Activated naive CD4-positive, alpha-beta T cell treated with Interleukin-2 at 50 U/mL for 16 hours (primary cell): ENCODE data around the gene S100A7.
A peak's percentile ranks its signal among the peaks of the same experiment; 100 is the strongest.

Experiments used
- DNase-seq: peaks from one replicate; pipeline ENCODE4 v3.0.0-alpha.2; 2020

Gene S100A7

DNA sequence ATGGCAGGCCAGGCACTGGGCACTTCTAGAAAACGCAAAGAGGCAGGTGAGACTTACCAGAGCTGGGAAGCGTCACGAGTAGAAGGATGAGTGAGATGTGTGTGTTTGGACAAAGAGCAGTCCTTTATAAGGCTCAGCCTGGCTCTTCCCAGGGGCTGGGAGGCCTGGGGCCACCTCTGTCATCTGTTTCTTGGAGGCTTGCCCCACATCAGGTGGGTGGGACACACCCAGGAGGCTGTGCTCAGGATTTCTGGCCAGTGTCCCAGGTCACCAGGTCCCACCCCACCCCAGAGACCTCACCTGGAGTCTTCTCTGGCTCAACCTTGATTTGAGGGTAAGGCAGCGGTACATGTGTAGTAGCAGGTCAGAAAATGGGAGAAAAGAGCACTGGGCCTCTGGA, at the start of gene S100A7:
Gene S100A7 (minus strand): TSS at position 101 of the 400 bp plus-strand sequence. CDS start 1,638 bp downstream, outside the sequence.
- no peak for DNase-seq

DNA sequence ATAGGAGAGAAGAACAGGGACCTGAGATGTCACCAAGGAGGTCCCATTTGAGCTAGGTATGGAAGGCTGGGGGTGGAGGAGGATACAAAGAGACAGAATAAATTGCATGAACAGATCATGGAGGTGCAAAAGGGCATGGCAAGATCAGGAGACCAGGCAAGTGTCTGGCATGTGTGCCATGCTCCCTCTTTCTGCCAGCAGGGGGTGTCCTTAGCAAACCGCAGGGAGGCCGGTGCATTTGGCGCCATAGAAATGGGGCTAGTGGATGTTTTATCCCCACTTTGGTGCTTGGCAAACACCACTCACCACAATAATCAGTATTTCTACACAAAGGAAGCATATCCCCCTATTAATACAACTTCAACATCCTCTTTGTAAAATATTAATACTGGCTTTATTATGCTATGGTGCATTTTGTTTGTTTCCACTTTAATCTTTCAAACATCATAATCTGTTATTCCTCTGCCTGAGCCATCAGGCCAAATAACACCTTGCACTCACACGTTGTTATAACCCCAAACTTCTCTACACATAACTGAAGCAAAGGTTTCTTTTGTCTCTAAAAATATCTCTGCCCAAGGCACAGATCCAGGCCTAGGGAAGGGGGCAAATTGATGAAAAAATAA, 49.4 kb upstream of the S100A7 start:
- DNase-seq: peak; percentile 70

DNA sequence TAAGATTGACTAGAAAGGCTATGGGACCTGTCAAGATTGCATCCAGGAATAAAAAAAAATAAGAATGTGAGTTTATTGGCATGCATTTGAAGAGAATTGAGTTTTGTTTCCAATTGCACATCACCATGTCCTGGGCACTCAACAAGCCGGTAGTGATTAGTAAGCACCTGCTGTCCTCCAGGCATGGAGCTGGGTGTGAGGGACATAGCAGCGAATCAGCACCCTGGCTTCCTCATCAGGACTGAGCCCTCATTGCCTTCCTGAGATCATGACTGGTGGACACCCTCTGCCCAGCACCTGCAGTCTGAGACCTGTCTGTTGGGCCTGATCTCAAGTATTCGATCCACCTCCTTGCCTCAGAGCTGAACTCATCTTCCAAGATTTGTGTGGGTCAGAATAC, 48.6 kb upstream of the S100A7 start:
- no peak for DNase-seq

DNA sequence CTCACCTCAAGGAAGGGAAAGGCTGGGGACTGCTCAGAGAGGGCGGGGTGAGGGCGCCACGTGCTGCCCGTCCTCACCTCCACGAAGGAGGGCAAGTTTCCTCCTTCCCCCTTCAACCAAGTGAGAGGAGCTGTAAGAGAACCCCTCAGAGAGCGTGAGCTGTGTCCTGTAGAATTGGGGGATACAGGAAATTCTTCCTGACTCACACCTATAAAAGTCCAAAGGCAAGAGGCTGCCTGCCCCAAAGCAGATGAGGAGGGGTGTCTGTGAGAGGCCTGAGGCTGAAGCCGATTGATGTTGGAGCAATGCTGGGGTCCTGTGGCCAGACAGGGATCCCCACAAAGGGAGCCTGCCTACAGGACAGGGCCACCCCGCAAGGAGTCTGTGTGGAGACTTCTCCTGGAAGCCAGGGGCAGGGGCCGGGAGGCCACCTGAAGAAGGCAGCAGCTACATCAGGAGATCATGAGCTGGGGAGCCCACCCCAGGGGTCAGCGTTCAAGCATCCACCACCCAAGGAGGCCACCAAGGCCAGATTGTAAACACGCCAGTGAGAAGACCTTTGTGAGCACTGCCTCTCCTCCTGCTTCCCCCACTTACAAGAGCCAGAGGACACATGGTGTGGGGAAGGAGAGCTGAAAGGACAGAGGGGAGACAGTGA, 47.6 kb upstream of the S100A7 start:
- DNase-seq: no peak

DNA sequence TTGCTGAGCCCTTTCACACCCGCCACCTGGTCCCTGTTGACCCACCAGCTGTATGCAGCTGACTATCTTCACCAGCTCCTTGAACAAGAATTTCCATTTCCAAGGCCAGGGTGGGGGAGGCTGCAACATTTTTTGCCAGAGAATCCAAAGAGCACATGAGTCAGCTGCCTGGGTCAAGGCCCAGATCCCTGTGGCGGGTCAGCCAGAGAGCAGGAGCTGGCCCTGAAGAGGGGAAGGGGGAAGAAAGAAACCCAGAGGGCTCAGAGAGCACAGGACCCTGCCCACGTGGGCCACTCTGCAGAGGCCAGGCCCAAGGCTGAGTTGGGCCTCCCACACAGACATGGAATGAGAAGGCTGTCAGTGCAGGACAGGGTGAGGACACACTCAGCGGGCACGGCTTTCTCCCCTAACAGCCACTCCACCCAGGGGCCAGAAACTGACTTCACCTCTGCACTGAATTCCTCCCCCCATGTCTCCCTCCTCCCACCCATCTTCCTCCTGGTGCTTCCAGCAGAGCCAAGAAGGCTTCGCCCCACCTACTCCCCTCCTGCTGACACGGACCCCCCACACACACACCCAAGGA, 46.5 kb upstream of the S100A7 start:
- no peak for DNase-seq

GRCh38 chr1:153506386-153506785, 45.9 kb upstream of the S100A7 start:
- no peak for DNase-seq

DNA sequence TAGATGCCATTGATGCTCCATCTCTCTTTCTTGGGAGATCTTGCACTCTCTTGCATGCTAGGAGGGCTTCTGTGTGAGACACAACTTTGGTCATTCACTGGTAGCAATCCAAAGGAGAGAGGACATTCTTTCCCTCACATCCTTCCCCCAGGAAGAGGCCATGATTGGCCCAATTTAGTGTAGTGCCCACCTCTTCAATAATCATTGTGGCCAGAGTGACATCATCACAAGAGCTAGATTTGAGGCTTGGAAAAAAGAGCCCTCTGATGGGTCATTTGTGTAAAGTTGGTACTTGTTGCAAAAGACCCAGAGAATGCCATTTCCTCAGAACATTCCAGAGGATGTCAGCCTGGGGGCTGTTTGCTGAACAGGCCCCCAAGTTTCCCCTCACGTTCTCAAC, 45.1 kb upstream of the S100A7 start:
- no peak for DNase-seq

DNA sequence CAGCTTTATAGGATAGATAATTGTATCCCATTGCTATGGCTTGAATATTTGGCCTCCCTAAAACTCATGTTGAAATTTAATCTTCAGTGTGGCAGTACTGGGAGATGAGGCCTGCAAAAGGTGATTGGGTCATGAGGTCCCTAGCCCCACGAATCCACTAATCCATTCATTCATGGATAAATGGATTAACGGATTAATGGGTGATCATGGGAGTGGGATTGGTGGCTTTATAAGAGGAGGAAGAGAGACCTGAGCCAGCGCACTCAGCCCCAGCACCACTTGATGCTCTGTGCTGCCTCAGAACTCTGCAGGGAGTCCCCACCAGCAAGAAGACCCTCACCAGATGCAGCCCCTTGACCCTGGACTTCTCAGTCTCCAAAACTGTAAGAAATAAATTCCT, 43.3 kb upstream of the S100A7 start:
- DNase-seq: no peak

DNA sequence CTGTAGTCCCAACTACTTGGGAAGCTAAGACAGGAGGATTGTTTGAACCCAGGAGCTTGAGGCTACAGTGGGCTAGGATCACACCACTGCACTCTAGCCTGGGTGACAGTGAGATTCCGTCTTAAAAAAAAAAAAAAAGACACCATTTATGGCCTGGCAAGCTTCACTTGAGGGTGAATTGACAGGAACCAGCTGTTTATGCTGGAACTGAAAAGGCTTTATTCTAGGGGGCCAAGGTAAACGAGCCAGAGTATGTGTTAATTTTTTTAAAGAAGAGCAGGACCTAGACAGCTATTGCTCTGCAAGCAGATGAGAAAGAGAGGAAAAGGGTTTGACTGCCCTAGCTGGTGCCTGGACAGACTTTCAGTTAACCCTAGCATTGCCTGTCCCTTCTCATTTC, 38.3 kb upstream of the S100A7 start:
- no peak for DNase-seq

DNA sequence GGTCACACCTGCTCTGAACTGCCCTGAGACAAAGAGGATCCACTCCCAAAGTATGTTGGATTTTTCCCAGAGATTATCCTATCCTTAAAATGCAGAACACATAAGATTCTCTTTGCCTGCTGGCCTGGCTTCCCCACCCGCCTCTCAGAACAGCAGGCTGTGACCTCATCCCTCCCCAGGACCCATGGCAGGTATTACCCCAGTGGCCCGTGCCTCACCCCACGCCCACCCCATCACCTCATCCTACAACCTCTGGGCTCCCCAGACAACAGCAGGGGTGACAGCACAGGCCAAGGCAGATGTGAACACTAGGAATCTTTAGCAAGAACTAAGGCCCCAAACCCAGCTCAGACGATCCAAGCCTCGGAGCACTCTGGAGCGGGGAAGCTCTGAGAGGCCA, 35.1 kb upstream of the S100A7 start:
- DNase-seq: no peak

GRCh38 chr1:153494976-153495535, 34.6 kb upstream of the S100A7 start:
- peak; percentile 76 for DNase-seq

DNA sequence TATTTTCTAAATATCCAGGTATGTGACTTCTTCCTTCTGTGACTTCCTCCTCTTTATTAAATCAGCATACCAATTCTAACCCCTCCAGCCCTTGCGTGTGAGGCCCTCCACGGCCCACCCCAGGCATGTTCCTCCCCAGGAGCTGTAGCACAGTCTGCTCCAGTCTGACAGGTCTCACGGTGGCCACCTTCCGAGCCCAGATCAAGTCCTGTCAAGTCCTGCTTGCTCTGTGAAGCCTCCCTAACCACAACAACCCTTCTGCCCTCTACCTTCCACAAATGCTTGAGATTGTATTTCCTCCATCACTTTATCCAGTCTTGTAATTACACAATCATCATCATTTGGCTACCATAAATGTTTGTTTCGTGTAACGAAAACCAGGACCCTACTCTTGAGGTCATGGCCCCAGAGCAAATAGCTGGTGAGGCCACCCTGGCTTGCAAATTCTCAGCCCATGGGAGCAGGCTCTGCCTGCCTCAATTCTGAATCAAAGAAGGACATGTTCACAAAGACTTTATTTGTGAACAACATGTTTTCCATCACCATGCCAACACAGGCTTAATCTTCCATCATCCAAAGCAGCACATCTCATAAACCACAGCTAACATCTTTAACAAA, 33.0 kb upstream of the S100A7 start:
- DNase-seq: no peak

DNA sequence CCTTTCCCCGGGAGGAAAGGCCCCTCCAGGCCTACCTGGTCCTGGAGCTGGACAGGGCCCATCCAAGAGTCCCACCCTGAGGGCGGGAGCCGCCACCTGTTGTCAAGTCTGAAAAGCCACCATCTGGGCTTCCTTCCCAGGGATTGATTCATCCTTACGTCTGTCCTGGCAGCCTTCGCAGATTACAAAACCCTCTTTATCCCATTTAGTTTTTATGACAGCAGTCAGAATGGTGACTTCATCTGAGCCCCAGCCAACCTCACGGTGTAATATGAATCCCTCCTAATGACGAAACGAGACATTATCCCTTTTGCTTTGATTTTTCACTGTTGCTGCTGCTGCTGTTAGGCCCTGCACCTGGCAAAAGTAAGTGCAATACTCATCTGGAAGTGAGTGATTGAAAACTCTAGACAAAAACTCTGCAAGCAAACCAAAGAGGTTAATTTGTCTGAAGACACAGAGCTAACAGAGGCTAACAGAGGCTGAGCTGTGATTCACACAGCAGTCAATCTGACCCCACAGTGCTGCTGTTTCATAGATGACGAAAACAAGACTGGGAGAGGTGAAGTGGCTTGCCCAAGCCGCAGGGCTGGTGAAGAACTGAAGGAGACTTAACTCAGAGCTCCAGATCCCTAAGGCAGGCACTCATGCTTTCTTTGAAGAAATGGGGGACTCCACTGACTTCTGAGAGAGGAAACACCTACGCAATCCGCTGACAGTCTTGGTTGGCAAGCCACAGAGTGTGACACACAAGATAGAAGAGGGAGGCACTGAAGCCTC, 30.0 kb upstream of the S100A7 start:
- DNase-seq: no peak

DNA sequence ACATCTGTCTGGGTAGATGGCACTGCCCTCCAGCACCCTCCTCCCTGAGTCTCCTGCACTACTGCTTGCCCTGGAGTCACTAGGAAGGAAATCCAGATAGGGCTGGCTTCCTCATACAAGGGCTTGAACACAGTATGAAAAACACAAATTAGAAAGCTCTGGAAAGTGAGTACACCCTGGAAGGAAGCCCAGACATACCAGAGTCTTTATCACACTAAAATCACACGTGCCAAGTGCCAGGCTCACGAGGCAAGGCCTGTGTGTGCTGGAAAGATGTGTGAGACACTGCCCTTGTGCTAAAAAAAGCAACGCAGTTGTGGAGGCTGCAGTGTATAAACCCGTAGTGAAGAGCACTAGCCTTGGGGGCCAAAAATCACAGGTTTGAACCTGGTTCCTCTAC, 28.3 kb upstream of the S100A7 start:
- no peak for DNase-seq

- no peak for DNase-seq
Observed at GRCh38 chr1:153487707-153488106, 27.3 kb upstream of the S100A7 start.

- DNase-seq: no peak
Observed at GRCh38 chr1:153485863-153486262, 25.4 kb upstream of the S100A7 start.

GRCh38 chr1:153483776-153484175, 23.3 kb upstream of the S100A7 start:
- DNase-seq: no peak

GRCh38 chr1:153481124-153481523, 20.7 kb upstream of the S100A7 start:
- no peak for DNase-seq

DNA sequence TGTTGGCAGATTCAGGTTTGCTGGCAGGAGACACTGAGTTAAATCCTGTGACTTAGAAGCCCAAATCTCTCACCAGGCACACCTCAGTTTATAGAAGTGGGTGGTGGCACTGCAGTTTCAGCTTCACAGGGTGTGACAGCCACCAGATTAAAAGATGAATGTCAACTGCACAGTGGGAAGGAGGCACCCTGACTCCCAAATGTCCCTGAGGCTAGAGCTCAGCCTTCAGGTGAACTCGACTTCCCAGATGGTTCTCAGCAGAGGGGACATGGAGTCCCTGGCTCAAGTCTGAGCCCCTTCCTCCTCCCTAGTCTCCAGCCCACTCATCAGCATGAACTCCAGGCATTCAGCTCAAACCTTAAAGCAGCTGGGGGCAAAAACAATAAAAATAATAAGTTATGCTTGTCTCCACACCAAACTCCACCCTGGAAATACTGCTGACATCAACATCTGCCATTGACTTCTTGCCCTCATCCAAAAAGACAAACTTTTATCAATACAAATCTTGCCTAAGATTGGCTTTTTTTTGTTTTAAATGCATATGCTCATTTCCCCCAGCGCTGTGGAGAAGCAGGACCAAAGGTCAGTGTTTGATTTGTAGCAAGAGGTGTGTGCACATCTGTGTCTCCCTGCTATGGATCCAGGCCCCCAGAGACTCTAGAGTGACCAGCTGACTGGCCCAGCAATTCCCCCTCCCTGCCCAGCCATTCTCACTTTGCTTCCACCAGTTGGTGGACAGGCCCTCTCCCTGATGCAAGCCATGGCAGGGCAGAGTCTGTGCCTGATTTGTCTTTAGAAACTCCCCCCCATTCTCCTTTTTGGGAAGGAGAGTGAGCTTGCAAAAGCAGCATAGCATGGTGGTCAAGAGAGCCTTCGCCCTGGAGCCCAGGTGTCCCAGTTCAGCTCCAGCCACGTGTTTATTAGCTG, 18.5 kb upstream of the S100A7 start:
- DNase-seq: no peak

DNA sequence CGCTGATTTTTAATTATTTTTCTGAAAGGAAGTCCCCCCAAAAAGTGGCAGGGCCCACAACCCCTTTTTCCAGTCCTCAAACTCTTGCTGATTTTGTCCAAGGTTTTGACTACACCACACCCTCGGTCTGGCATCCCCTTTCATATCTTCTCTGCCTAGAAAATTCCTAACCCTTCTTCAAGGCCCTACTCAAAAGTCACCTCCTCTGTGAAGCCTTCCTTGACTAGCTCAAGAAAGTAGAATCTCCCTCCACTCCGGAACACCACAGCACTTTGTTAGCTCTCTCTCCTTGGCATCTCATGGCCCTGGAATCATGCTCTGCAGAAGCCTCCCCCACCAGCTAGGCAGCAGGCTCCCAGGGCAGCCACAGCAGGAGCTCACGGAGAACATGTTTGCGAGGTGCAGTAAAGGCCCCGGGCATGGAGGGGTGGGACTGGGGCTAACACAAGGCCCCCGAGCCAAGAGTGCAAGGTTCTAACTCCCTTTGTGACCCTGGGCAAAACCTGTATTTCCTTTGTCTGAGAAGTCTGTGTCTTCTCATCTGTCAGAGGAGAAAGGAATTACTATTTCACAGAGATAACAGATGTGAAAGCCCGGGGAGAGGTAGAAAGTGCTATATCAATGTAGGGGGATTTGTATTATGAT, 17.7 kb upstream of the S100A7 start:
- DNase-seq: no peak

- DNase-seq: no peak
Observed at GRCh38 chr1:153476491-153477093, 16.1 kb upstream of the S100A7 start.
